Measurements from ENCODE around the gene GNRH2.

- no peak for TF ChIP-seq POLR2A (IDR thresholded peaks at IDR 0.05)
- no peak for TF ChIP-seq EP300 (IDR thresholded peaks at IDR 0.05)
- no peak for TF ChIP-seq CTCF (IDR thresholded peaks at IDR 0.05)
These were observed 41.0 kb downstream of the GNRH2 start, which contains the start of gene AVP for GRCh38 chr20:3084283-3084985.
